ENCODE measurements around the gene QKI.
A peak's percentile ranks its signal among the peaks of the same experiment; 100 is the strongest.
"Not testable (repeated sequence)": the region's sequence is repeated elsewhere in the genome, so short reads cannot be mapped to it uniquely, and the experiment has no call there.

QKI gene

DNA sequence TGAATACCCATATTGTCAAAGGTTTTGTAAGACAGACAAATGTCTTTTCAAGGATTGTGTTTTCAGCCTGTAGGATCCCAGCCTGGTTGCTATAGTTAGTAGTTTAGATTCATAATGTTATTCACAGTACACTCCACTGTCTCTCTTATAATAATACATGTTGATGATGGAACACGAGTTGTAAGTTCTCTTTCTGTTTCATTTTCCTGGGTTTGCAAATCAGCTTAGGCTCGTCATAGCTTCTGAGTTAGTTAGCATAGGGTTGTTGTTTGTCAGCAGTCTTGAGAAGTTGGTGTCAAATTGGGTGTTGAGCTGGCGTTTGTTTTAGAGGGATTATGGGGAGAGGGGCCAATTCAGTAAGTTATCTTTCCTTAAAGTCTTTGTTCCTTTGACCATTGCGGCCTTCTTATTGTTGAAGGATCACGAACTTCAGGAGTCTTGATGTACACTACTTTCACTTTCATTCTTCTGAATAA is 45.8 kb downstream of the QKI start:
- Histone ChIP-seq H3K9ac (ENCODE audit: low read length) (no peak overlapping the region), H3K4me3 (ENCODE audit: low read length) (peak overlapping the region; percentile 57), H3K36me3 (ENCODE audit: control insufficient read depth, insufficient read depth, low read length) (no peaks in the 10 kb centered on the region), H3K4me1 (ENCODE audit: control insufficient read depth, insufficient read depth, low read length) (peaks cover 4% of the 10 kb centered on the region), H3K27me3 (ENCODE audit: control insufficient read depth, insufficient read depth, low read length) (no peaks in the 10 kb centered on the region), H3K27ac (ENCODE audit: low read depth, low read length) (peak overlapping the region; percentile 33)

- Histone ChIP-seq H3K27me3 (ENCODE audit: control insufficient read depth, insufficient read depth, low read length) (no peaks in the 10 kb centered on the region), H3K4me3 (ENCODE audit: low read length) (no peak overlapping the region), H3K36me3 (ENCODE audit: control insufficient read depth, insufficient read depth, low read length) (no peaks in the 10 kb centered on the region), H3K9ac (ENCODE audit: low read length) (no peak overlapping the region), H3K4me1 (ENCODE audit: control insufficient read depth, insufficient read depth, low read length) (peaks cover 4% of the 10 kb centered on the region), H3K27ac (ENCODE audit: low read depth, low read length) (no peak overlapping the region)
These were observed 47.2 kb downstream of the QKI start for GRCh38 chr6:163461696-163462095.

GRCh38 chr6:163463180-163463579 is 48.7 kb downstream of the QKI start:
- Histone ChIP-seq H3K4me1 (ENCODE audit: control insufficient read depth, insufficient read depth, low read length) (peaks cover 4% of the 10 kb centered on the region), H3K9ac (ENCODE audit: low read length) (no peak overlapping the region), H3K27ac (ENCODE audit: low read depth, low read length) (no peak overlapping the region), H3K4me3 (ENCODE audit: low read length) (no peak overlapping the region), H3K36me3 (ENCODE audit: control insufficient read depth, insufficient read depth, low read length) (no peaks in the 10 kb centered on the region), H3K27me3 (ENCODE audit: control insufficient read depth, insufficient read depth, low read length) (no peaks in the 10 kb centered on the region)

GRCh38 chr6:163463795-163464194 is 49.3 kb downstream of the QKI start:
- H3K27ac ChIP-seq (ENCODE audit: low read depth, low read length), result no peak overlapping the region
- H3K4me3 ChIP-seq (ENCODE audit: low read length), result no peak overlapping the region
- H3K27me3 ChIP-seq (ENCODE audit: control insufficient read depth, insufficient read depth, low read length), result no peaks in the 10 kb centered on the region
- no peak overlapping the region for H3K9ac ChIP-seq (ENCODE audit: low read length)
- peaks cover 4% of the 10 kb centered on the region for H3K4me1 ChIP-seq (ENCODE audit: control insufficient read depth, insufficient read depth, low read length)
- H3K36me3 ChIP-seq (ENCODE audit: control insufficient read depth, insufficient read depth, low read length), result no peaks in the 10 kb centered on the region

DNA sequence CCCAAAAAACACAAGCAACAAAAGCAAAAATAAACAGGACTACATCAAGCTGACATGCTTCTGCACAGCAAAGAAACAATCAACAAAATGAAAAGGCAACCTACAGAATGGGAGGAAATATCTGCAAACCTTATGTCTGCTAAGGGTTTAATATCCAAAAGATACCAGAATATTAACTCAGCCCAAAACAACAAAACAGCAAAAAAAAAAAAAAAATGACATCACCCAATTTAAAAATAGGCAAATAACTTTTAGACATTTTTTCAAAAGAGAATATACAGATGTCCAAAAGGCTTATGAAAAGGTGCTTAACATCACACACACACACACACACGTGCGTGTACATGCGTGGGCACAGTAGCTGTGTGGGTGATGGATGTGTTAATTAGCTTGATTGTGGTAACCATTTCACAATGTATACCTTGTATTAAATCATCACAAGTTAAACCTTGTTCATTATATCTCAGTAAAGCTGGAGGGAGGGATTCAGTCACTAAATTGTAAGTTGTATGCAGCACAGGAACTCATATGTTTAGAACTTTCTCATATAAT is 52.4 kb downstream of the QKI start:
- no peaks in the 10 kb centered on the region for H3K27me3 ChIP-seq (ENCODE audit: control insufficient read depth, insufficient read depth, low read length)
- no peaks in the 10 kb centered on the region for H3K36me3 ChIP-seq (ENCODE audit: control insufficient read depth, insufficient read depth, low read length)
- H3K4me3 ChIP-seq (ENCODE audit: low read length), result no peak overlapping the region
- no peak overlapping the region for H3K27ac ChIP-seq (ENCODE audit: low read depth, low read length)
- no peaks in the 10 kb centered on the region for H3K4me1 ChIP-seq (ENCODE audit: control insufficient read depth, insufficient read depth, low read length)
- H3K9ac ChIP-seq (ENCODE audit: low read length), result no peak overlapping the region

DNA sequence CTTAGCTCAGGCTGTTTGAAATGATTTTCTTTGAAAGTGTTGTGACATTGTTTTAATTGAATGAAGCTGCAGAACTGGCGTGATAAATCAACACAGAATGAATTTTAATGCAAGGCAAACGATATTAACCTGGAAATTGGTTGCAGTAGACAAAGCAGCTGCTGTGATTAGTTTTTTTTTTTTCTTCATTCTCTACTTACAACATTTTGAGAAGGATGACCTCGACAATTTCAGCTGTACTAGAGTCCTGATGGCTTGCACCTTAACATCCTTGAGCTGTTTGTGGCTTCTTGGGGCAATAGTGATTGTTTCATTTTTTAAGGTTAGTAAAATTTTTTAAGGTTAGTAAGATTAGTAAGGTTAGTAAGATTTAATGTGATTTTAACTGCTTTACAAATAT is 54.2 kb downstream of the QKI start:
- no peak overlapping the region for H3K27ac ChIP-seq (ENCODE audit: low read depth, low read length)

DNA sequence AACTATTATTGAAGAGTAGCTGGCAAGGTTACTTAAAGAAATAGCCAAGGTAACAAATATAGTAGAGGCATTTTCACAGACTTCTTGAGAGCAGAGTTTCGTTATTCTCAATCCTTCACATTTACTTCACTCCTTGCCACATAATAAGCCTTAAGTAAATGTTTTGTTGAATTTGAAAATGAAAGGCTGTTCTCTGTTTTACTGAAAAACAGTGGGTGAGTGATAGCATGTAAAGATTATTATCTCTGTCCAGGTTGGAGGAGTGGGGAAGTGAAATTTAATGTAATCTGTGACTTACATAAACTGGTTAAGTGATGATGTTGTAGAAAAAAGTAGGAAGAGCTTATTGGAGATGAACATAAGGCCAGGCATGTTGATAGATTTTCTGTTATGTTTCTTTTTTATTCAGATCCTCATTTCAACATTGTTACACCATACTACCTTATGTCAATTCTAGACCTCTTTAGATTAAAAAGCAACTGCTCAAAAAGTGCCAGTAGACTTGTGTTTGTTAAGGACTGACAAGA is 55.0 kb downstream of the QKI start:
- no peaks in the 10 kb centered on the region for H3K27me3 ChIP-seq (ENCODE audit: control insufficient read depth, insufficient read depth, low read length)
- H3K9ac ChIP-seq (ENCODE audit: low read length), result no peak overlapping the region
- H3K27ac ChIP-seq (ENCODE audit: low read depth, low read length), result no peak overlapping the region
- no peaks in the 10 kb centered on the region for H3K4me1 ChIP-seq (ENCODE audit: control insufficient read depth, insufficient read depth, low read length)
- no peaks in the 10 kb centered on the region for H3K36me3 ChIP-seq (ENCODE audit: control insufficient read depth, insufficient read depth, low read length)
- H3K4me3 ChIP-seq (ENCODE audit: low read length), result no peak overlapping the region

More for the DNA sequence above, 54.2 kb downstream of the QKI start:
- H3K27me3 ChIP-seq (ENCODE audit: control insufficient read depth, insufficient read depth, low read length), result no peaks in the 10 kb centered on the region
- no peaks in the 10 kb centered on the region for H3K4me1 ChIP-seq (ENCODE audit: control insufficient read depth, insufficient read depth, low read length)
- H3K4me3 ChIP-seq (ENCODE audit: low read length), result no peak overlapping the region
- no peak overlapping the region for H3K9ac ChIP-seq (ENCODE audit: low read length)
- no peaks in the 10 kb centered on the region for H3K36me3 ChIP-seq (ENCODE audit: control insufficient read depth, insufficient read depth, low read length)

GRCh38 chr6:163470611-163471010 is 56.1 kb downstream of the QKI start:
- no peaks in the 10 kb centered on the region for H3K4me1 ChIP-seq (ENCODE audit: control insufficient read depth, insufficient read depth, low read length)
- H3K27ac ChIP-seq (ENCODE audit: low read depth, low read length), result no peak overlapping the region
- H3K4me3 ChIP-seq (ENCODE audit: low read length), result no peak overlapping the region
- H3K36me3 ChIP-seq (ENCODE audit: control insufficient read depth, insufficient read depth, low read length), result no peaks in the 10 kb centered on the region
- no peaks in the 10 kb centered on the region for H3K27me3 ChIP-seq (ENCODE audit: control insufficient read depth, insufficient read depth, low read length)
- H3K9ac ChIP-seq (ENCODE audit: low read length), result no peak overlapping the region

DNA sequence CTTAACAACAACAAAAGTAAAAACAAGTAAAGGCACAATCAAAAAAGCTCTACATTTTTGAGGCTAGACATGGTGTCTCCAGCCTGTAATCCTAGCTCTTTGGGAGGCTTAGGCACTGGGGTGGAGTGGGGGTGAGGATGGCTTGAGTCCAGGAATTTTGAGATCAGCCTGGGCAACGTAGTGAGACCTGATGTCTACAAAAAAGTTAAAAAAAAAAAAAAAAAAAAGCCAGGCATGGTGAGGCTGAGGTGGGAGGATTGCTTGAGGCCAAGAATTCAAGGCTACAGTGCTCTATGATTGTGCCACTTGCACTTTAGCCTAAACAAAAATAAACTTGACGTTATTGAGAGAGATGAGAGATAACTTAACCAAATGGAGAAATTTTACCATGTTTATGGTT is 60.1 kb downstream of the QKI start:
- Histone ChIP-seq H3K4me3 (ENCODE audit: low read length) (no peak overlapping the region), H3K27ac (ENCODE audit: low read depth, low read length) (no peak overlapping the region), H3K27me3 (ENCODE audit: control insufficient read depth, insufficient read depth, low read length) (no peaks in the 10 kb centered on the region), H3K9ac (ENCODE audit: low read length) (no peak overlapping the region), H3K36me3 (ENCODE audit: control insufficient read depth, insufficient read depth, low read length) (no peaks in the 10 kb centered on the region), H3K4me1 (ENCODE audit: control insufficient read depth, insufficient read depth, low read length) (no peaks in the 10 kb centered on the region)

DNA sequence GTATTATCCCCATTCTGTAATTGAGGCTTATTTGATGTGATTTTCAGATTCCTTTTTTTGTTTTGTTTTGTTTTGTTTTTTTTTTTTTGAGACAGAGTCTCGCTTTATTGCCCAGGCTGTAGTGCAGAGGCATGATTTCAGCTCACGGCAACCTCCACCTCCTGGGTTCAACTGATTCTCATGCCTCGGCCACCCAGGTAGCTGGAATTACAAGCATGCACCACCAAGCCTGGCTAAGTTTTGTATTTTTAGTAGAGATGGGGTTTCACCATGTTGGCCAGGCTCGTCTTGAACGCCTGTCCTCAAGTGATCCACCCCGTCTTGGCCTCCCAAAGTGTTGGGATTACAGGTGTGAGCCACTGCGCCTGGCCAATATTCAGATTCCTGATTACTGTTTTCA is 62.4 kb downstream of the QKI start:
- not testable (repeated sequence) for H3K4me3 ChIP-seq (ENCODE audit: low read length); H3K4me1 ChIP-seq (ENCODE audit: control insufficient read depth, insufficient read depth, low read length)

GRCh38 chr6:163483107-163483506 is 68.6 kb downstream of the QKI start:
- H3K27me3 ChIP-seq (ENCODE audit: control insufficient read depth, insufficient read depth, low read length), result no peaks in the 10 kb centered on the region
- H3K4me3 ChIP-seq (ENCODE audit: low read length), result no peak overlapping the region
- peaks cover under 1% of the 10 kb centered on the region for H3K4me1 ChIP-seq (ENCODE audit: control insufficient read depth, insufficient read depth, low read length)
- no peak overlapping the region for H3K27ac ChIP-seq (ENCODE audit: low read depth, low read length)
- no peak overlapping the region for H3K9ac ChIP-seq (ENCODE audit: low read length)
- H3K36me3 ChIP-seq (ENCODE audit: control insufficient read depth, insufficient read depth, low read length), result no peaks in the 10 kb centered on the region

More for the DNA sequence above, 62.4 kb downstream of the QKI start:
- not testable (repeated sequence) for H3K27ac ChIP-seq (ENCODE audit: low read depth, low read length); H3K9ac ChIP-seq (ENCODE audit: low read length); H3K27me3 ChIP-seq (ENCODE audit: control insufficient read depth, insufficient read depth, low read length); H3K36me3 ChIP-seq (ENCODE audit: control insufficient read depth, insufficient read depth, low read length)

- Histone ChIP-seq H3K4me1 (ENCODE audit: control insufficient read depth, insufficient read depth, low read length) (peaks cover 14% of the 10 kb centered on the region), H3K36me3 (ENCODE audit: control insufficient read depth, insufficient read depth, low read length) (no peaks in the 10 kb centered on the region), H3K9ac (ENCODE audit: low read length) (no peak overlapping the region), H3K27me3 (ENCODE audit: control insufficient read depth, insufficient read depth, low read length) (no peaks in the 10 kb centered on the region), H3K4me3 (ENCODE audit: low read length) (no peak overlapping the region), H3K27ac (ENCODE audit: low read depth, low read length) (no peak overlapping the region)
These were observed 70.9 kb downstream of the QKI start for GRCh38 chr6:163485388-163485851.

GRCh38 chr6:163486821-163487220 is 72.3 kb downstream of the QKI start:
- H3K27ac ChIP-seq (ENCODE audit: low read depth, low read length), result no peak overlapping the region
- no peaks in the 10 kb centered on the region for H3K36me3 ChIP-seq (ENCODE audit: control insufficient read depth, insufficient read depth, low read length)
- H3K27me3 ChIP-seq (ENCODE audit: control insufficient read depth, insufficient read depth, low read length), result no peaks in the 10 kb centered on the region
- no peak overlapping the region for H3K9ac ChIP-seq (ENCODE audit: low read length)
- H3K4me1 ChIP-seq (ENCODE audit: control insufficient read depth, insufficient read depth, low read length), result peaks cover 14% of the 10 kb centered on the region
- H3K4me3 ChIP-seq (ENCODE audit: low read length), result no peak overlapping the region

Data from rectal smooth muscle tissue (tissue), 1 donor.